ENCODE results near the gene SH2D3A.

The SH2D3A gene

GRCh38 chr19:6768236-6768785 lies 1.1 kb upstream of the SH2D3A start:
- Histone ChIP-seq H3K4me3 (ENCODE audit: low read depth, low read length) (no peak overlapping the region), H3K9me3 (ENCODE audit: control insufficient read depth, insufficient read depth, low read depth, low read length) (no peaks in the 10 kb centered on the region), H3K36me3 (ENCODE audit: control insufficient read depth in 2 of 2, insufficient read depth in 1 of 2, low read length in 2 of 2) (no peaks in the 10 kb centered on the region), H3K27ac (ENCODE audit: extremely low read depth, low read depth, low read length) (no peak overlapping the region), H3K4me1 (ENCODE audit: control insufficient read depth, insufficient read depth, low read length) (no peaks in the 10 kb centered on the region; the same call in 1 of the 2 replicates)
- CTCF ChIA-PET, result interaction anchor here (0.6 to 1.8 kb wide), 10 partner anchors 7 to 268 kb away, joined by 3 to 19 read pairs (median 4); partner anchors contain the start of gene GPR108
- TF ChIP-seq ZBTB21 (tag by site-specific recombination; IDR thresholded peaks at IDR 0.05) (0 out of 2 replicates have a peak, but pooled peaks have one; percentile 1), ZNF664 (tag by site-specific recombination; IDR thresholded peaks at IDR 0.05) (peak; percentile 65; the same call in 1 of the 2 replicates), ZNF624 (tag by site-specific recombination; IDR thresholded peaks at IDR 0.05) (no peak), BCL11B (tag by site-specific recombination; IDR thresholded peaks at IDR 0.05; ENCODE audit: low read depth) (no peak), ZFP37 (tag by site-specific recombination; IDR thresholded peaks at IDR 0.05) (no peak), REST (tag by site-specific recombination; IDR thresholded peaks at IDR 0.05) (no peak), ZNF121 (tag by site-specific recombination; IDR thresholded peaks at IDR 0.05) (peak; percentile 96)
- POLR2A ChIA-PET, result interaction anchor here (1.1 to 2.3 kb wide), 3 partner anchors 24 to 238 kb away, joined by 3 to 11 read pairs (median 4); partner anchors contain the start of gene TNFSF9

- Histone ChIP-seq H3K36me3 (ENCODE audit: control insufficient read depth in 2 of 2, insufficient read depth in 1 of 2, low read length in 2 of 2) (no peaks in the 10 kb centered on the region), H3K4me1 (ENCODE audit: control insufficient read depth, insufficient read depth, low read length) (no peaks in the 10 kb centered on the region; the same call in 1 of the 2 replicates), H3K4me3 (ENCODE audit: low read depth, low read length) (peak overlapping the region; percentile 62), H3K9me3 (ENCODE audit: control insufficient read depth, insufficient read depth, low read depth, low read length) (no peaks in the 10 kb centered on the region), H3K27ac (ENCODE audit: extremely low read depth, low read depth, low read length) (no peak overlapping the region)
- ChIA-PET POLR2A (interaction anchor here (1.0 to 2.3 kb wide), 3 partner anchors 12 to 29 kb away, joined by 3 to 11 read pairs (median 3); no protein-coding TSS in a partner anchor), CTCF (interaction anchor here (0.6 to 1.3 kb wide), 5 partner anchors 29 to 482 kb away, joined by 3 to 4 read pairs (median 3); no protein-coding TSS in a partner anchor)
- TF ChIP-seq ZBTB10 (tag by site-specific recombination; IDR thresholded peaks at IDR 0.05), result 0 out of 2 replicates have a peak, but pooled peaks have one; percentile 43
- TF ChIP-seq ZNF433 (tag by site-specific recombination; IDR thresholded peaks at IDR 0.05; ENCODE audit: low read depth), result no peak
- TF ChIP-seq ZNF624 (tag by site-specific recombination; IDR thresholded peaks at IDR 0.05), result no peak
- no peak for TF ChIP-seq KLF7 (tag by site-specific recombination; IDR thresholded peaks at IDR 0.05; ENCODE audit: borderline replicate concordance)
- TF ChIP-seq ZNF302 (tag by site-specific recombination; IDR thresholded peaks at IDR 0.05; ENCODE audit: low read depth), result no peak
- 0 out of 2 replicates have a peak, but pooled peaks have one; percentile 20 for TF ChIP-seq ZNF561 (tag by site-specific recombination; IDR thresholded peaks at IDR 0.05; ENCODE audit: borderline replicate concordance)
- no peak for TF ChIP-seq ZNF280C (tag by site-specific recombination; IDR thresholded peaks at IDR 0.05)
- TF ChIP-seq ZNF140 (tag by site-specific recombination; IDR thresholded peaks at IDR 0.05), result no peak
- no peak for TF ChIP-seq BCL11A (tag by site-specific recombination; IDR thresholded peaks at IDR 0.05; ENCODE audit: low read depth)
- TF ChIP-seq ZEB2 (tag by site-specific recombination; IDR thresholded peaks at IDR 0.05), result no peak
- no peak for TF ChIP-seq BCL11B (tag by site-specific recombination; IDR thresholded peaks at IDR 0.05; ENCODE audit: low read depth)
- TF ChIP-seq ZBTB11 (tag by site-specific recombination; conservative IDR thresholded peaks at IDR 0.05; ENCODE audit: low read depth), result peak; percentile 53; the same call in 1 of the 2 replicates
- 0 out of 2 replicates have a peak, but pooled peaks have one; percentile 40 for TF ChIP-seq ZNF645 (tag by site-specific recombination; IDR thresholded peaks at IDR 0.05)
- TF ChIP-seq ZNF311 (tag by site-specific recombination; IDR thresholded peaks at IDR 0.05; ENCODE audit: borderline replicate concordance), result no peak
- no peak for TF ChIP-seq TCF7L2 (IDR thresholded peaks at IDR 0.05; ENCODE audit: borderline replicate concordance, low read depth, low read length)
Measured at GRCh38 chr19:6767081-6767356, 216 bp downstream of the SH2D3A start.

Data from HEK293 (cell line).